GM19372 (cell line): Measurements from ENCODE around the gene PHB1.

Experiments used
- ATAC-seq: cut with Tn5 transposase; IDR thresholded peaks from one replicate; pipeline ENCODE4 v1.9.1; 2021; ENCODE audit warnings: mild to moderate bottlenecking, low read depth, moderate library complexity; ENCODE audit not compliant: unreplicated experiment

PHB1 gene

GRCh38 chr17:49414622-49415350 is at the start of gene PHB1:
Gene PHB1 (minus strand): TSS chr17:49414882. CDS start chr17:49413264, 1,618 bp downstream.
- peak; percentile 98 for ATAC-seq

GRCh38 chr17:49464049-49464448 is 49.4 kb upstream of the PHB1 start:
- no peak for ATAC-seq

- ATAC-seq, result no peak
These were observed 46.9 kb upstream of the PHB1 start for GRCh38 chr17:49461580-49461979.

GRCh38 chr17:49460401-49460800 is 45.7 kb upstream of the PHB1 start:
- ATAC-seq, result no peak

- no peak for ATAC-seq
These were observed 44.8 kb upstream of the PHB1 start for GRCh38 chr17:49459401-49459984.

DNA sequence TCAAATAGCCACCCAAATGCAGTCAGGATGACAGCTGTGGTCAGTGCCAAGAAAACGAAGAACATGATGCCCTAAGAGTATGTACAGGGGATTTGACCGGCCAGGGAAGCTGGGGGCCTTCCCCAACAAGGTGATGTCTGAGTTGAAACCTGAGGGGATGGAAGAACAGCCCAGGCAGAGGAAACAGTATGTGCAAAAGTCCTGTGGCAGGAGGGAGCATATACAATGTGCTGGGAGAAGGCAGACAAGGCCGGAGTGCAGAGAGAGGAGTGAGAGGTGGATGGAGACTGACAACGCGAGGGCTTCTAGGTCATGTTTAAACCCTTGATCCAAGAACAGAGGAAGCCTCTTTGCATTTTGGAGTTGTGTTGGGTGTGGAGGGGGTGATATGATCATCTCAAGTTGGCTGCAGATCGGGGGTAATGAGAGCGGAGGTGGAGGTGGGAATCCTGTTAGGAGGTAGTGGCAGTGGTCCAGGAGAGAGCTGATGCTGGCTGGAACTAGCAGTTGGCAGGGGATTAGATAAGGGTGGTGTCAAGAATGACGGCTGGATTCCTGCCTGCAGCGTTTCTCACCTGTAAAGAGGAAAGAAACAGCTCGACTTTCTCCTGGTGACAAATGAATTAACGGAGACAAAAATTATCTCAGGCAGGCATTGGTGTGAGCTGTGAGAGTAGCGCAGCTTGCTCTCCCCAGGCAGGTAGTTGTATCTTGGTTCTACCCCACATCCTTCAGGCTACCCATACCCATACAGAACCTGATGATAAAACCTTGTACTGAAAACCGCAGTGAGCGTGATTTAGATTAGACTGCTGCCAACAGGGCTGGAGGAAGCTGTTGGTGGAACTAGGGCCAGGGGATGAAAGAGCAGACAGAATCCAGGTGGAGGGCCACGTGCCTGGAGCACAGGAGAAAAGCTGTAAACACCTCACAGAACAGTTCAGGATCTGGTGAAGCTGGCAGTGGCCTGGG is 43.2 kb upstream of the PHB1 start:
- ATAC-seq, result no peak

DNA sequence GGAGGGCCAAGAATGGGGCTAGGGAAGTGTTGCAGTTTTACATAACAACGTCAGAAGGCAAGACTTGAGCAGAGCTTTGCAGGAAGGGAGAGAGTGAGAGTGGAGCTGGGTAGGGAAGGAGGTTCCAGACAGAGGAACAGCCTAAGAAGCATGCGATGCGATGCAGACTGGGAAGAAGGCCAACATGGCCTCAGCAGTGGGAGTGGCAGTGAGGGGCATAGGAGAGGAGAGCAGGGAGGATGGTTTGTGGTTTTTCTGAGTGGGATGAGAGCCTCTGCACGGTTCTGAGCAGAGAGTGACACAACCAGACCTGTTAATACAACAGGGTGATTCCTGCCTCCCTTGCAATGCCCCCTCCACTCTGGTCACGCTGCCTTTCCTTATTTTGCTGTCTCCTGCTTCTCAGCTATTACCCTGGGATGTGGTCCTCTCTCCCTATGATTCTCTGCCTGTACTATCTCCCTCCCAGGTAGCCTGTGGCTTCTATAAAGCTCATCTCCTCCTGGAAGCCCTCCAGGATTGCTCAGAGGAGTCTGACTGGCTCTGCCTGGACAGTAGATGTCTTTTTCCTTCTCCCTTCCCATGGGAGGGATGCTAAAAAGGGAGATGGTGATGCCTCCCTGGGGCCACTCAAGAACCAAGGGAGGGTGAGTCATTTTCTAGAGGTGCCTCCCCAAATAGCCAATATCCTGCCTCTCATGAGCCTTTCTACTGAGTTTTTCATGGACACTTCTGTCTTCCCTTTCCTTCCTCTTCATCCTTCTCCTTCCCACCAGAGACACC is 41.7 kb upstream of the PHB1 start:
- no peak for ATAC-seq

GRCh38 chr17:49455272-49455861 is 40.7 kb upstream of the PHB1 start:
- no peak for ATAC-seq

DNA sequence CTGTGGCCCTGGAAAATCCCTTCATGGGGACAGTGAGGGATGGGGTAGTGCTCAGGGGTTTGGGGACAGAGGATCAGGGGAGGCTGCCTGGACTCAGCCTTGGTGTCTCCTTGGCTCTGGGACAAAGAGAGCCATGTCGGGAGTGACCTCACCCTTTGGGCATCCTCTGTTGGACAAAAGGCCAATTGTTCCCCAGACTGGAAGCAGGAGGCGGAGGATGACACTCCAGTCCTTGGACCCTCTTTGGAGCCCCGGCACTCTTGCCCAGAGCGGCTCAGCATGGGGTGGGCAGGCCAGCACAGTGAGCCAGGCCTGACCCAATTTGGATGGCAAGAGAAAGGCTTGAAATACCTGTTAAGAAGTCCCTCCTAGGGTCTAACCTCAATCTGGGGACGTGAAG is 39.4 kb upstream of the PHB1 start:
- ATAC-seq, result no peak

DNA sequence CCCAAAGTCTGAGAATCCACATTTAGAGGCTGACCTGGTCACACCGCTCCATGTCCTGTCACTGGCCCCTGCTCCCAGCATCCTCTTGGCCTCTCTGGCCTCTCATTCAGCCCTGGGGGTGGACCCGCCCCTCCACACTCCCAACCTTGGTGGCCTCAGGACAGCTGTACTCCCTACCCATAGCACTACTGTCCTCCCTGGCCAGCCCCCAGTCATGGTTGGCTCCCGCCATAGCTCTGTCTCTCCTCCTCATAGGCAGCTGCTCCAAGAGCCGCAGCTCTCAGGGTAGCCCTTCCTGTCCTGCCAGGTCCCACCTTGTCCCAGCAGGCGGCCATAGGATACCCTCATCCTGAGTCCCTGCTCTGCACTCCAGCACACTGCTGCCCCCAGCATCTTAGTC is 38.0 kb upstream of the PHB1 start:
- no peak for ATAC-seq

- no peak for ATAC-seq
These were observed 37.5 kb upstream of the PHB1 start for GRCh38 chr17:49452201-49452600.

DNA sequence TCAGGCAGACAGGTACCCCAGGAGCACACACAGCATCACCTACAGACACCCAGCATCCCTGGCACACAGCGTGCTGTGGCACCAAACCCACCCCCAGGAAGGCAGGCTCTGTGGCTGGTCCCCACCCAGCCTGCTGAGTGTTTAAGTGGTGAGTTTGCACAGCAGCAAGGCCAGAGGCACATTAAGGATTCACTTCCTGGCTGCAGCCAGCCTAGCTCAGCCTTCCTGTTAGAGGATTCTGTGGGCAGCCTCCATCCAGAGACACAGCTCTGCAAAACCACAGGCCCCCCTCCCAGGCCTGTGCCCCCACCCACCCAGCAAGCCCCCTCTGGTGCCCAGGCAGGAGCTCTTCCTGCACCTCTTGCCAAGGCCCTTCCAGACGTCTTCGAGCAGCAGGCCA is 36.1 kb upstream of the PHB1 start:
- no peak for ATAC-seq

GRCh38 chr17:49450181-49450580 is 35.5 kb upstream of the PHB1 start:
- ATAC-seq, result no peak

- no peak for ATAC-seq
These were observed 33.1 kb upstream of the PHB1 start for GRCh38 chr17:49447628-49448302.

GRCh38 chr17:49445591-49445990 is 30.9 kb upstream of the PHB1 start:
- no peak for ATAC-seq

DNA sequence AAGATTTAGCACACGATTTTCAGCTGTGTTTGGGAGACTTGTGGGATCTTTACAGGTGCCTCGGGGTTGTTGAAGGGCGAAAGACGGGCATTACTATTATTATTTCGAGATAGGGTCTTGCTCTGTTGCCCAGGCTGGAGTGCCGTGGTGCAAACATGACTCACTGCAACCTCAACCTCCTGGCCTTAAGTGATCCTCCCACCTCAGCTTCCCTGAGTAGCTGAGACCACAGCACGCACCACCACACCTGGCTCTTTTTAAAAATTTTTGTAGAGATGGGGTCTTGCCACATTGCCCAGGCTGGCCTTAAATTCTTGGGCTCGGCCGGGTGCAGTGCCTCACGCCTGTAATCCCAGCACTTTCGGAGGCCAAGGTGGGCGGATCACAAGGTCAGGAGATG is 29.7 kb upstream of the PHB1 start:
- ATAC-seq, result no peak

DNA sequence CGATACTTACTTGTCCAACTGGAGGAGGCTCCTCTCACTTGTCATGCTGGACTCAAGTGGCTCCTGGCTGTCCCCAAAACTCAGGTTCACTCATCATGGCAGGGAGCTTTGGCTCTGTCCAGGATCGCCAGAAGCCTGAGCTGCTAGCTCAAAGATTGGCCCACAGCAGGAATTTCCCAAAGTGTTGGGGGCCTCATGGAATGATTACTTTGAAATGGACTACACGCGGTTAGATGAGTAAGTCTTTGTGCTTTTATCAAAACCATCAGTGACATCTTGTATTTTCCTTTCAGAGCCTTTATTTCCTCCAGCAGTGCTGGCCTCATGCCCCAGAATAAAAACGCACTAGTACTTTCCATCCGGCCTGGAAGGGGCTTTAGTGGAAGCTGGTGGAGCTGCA is 29.2 kb upstream of the PHB1 start:
- ATAC-seq, result no peak

GRCh38 chr17:49442041-49442440 is 27.4 kb upstream of the PHB1 start:
- no peak for ATAC-seq

DNA sequence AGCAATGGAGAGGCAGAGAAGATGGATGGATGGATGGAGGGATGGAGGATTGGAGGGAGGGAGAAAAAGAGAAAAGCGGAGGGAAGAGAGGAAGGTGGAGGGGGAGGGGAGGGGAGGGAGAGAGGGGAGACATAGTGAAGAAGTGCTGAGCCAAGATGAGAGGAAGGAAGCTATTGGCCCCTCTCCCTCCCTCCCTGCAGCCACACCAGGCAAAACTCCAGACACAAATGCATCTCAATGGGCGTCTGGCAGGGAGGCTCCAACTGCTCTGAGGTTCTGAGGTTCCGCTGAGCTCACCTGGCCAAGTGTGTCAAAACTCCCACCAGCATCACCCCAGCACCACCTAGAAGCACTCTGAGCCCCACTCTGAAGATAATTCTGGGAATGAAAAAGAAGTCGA is 26.9 kb upstream of the PHB1 start:
- ATAC-seq, result no peak

DNA sequence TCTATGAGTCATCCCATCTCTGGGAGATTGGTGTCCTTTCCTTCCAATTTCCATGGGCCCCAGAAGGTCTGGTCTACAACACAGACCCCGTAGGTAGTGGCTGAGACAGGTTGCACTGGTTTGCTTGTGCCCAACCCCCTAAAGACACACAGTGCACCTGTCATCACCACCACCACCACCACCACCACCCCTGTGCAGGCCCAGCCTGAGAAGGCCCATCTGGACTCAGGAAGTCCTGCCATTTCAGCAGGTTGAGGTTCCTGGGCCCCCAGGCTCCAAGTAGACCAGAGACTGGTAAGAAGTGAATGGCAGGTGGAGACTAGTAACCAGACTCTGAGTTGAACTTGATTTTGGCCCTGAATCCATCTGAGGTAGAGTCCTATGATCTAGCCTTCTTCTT is 25.9 kb upstream of the PHB1 start:
- ATAC-seq, result no peak
